PFSK-1 (cell line): ENCODE results near the gene NR2E3.

Experiments
- POLR2AphosphoS5 ChIP-seq: IDR thresholded peaks from 2 replicates; pipeline ENCODE4 v1.6.1; 2012; ENCODE audit warnings: low read depth, mild to moderate bottlenecking, control low read depth, low read length, moderate library complexity
- REST ChIP-seq, 2 experiments: IDR thresholded peaks; 2 replicates each; pipeline versions ENCODE4 v1.6.1 to v1.8.0; 2011 to 2012; ENCODE audit warnings: low read depth in 2 of 2, low read length in 2 of 2, control low read depth in 1 of 2, inconsistent platforms in 1 of 2, mild to moderate bottlenecking in 1 of 2, moderate library complexity in 1 of 2; ENCODE audit not compliant: insufficient read depth in 1 of 2
- TAF1 ChIP-seq: IDR thresholded peaks from 2 replicates; pipeline ENCODE4 v1.6.1; 2012; ENCODE audit warnings: low read length, control low read depth, borderline replicate concordance; ENCODE audit not compliant: insufficient read depth

DNA sequence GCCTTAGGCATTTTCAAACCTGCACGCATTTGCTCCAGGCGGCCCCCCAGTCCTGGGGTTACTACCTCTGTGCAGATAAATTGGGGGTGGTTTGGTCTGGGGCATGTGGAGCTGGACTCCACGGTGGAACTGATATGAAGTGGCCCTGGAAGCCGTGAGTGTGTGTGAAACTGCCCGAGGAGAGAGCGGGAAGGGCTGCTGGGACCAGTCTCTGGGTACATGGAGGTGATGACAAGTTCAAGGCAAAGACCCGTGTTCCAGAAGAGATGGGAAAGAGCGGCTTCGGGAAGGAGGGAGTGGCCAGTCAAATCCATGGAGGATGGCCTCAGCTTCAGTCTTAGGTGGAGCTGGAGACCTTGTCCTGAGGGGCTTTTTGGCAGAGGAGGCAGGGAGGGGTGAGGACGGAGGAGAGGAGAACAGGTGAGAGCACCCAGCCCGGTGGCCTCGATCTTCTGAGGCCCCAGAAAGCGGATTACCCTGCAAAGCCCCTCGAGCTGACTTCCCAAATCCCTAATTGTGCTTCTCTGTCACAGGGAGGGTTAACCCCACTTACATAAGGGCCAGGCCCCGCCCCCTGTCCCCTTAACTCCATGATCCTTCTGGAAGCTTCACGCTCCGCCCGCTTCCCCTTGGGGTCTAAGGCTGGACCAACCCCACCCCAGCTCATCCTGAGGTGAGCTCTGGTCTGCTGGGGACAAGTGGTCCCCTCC, 1.9 kb upstream of the NR2E3 start:
- TF ChIP-seq POLR2AphosphoS5 (no peak), TAF1 (no peak), REST (IDR thresholded peaks at IDR 0.05; ENCODE audit: insufficient read depth in 1 of 2, low read depth in 2 of 2, low read length in 2 of 2) (no peak)
